ENCODE measurements around the gene PSTPIP1.

GRCh38 chr15:77009646-77010311 lies 14.9 kb downstream of the PSTPIP1 start:
- TF ChIP-seq EP300 (IDR thresholded peaks at IDR 0.05) (no peak), POLR2AphosphoS5 (IDR thresholded peaks at IDR 0.05) (no peak), POLR2A (IDR thresholded peaks at IDR 0.05) (no peak)
- TF ChIP-seq, protein P1, sequence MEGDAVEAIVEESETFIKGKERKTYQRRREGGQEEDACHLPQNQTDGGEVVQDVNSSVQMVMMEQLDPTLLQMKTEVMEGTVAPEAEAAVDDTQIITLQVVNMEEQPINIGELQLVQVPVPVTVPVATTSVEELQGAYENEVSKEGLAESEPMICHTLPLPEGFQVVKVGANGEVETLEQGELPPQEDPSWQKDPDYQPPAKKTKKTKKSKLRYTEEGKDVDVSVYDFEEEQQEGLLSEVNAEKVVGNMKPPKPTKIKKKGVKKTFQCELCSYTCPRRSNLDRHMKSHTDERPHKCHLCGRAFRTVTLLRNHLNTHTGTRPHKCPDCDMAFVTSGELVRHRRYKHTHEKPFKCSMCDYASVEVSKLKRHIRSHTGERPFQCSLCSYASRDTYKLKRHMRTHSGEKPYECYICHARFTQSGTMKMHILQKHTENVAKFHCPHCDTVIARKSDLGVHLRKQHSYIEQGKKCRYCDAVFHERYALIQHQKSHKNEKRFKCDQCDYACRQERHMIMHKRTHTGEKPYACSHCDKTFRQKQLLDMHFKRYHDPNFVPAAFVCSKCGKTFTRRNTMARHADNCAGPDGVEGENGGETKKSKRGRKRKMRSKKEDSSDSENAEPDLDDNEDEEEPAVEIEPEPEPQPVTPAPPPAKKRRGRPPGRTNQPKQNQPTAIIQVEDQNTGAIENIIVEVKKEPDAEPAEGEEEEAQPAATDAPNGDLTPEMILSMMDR (IDR thresholded peaks at IDR 0.05): no peak

All from sigmoid colon (tissue), 4 donors.